ENCODE measurements around the gene RTN4R. TPM values are rescaled to one million over a fixed set of nuclear protein-coding genes. Genes with fewer than 3 reads are reported as not detected.
A peak's percentile ranks its signal among the peaks of the same experiment; 100 is the strongest.
"Not testable (repeated sequence)": the region's sequence is repeated elsewhere in the genome, so short reads cannot be mapped to it uniquely, and the experiment has no call there.

Gene RTN4R
- total RNA-seq, 1 experiment from 2014 or later = 16.3 TPM

DNA sequence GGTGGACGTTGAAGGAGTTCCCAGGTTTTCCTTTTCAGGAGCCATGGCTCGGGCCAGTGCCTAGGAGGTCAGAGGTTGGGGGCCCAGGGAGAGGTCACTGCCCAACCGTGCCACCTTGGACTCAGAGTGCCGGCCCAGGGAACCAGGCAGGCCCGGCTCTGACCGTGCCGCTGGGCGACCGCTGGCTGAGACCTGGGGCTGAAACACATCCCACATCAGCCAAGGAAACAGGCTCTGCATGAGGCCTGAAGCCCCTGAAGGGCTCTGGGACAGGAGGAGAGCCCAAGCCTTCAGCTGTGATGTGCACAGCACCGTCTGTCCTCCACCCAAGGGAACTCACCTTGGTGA is 21.9 kb upstream of the RTN4R start:
- no TSS peak for BruUV-seq (replicated peaks)
- H3K9me3 ChIP-seq (ENCODE audit: control insufficient read depth, insufficient read depth, low read depth, low read length) = no peaks in the 10 kb centered on the region
- ChIA-PET CTCF (no interaction called here), POLR2A (no interaction called here)
- H3K36me3 ChIP-seq (ENCODE audit: control insufficient read depth, insufficient read depth, low read length) = no peaks in the 10 kb centered on the region
- TF ChIP-seq SIN3A (IDR thresholded peaks at IDR 0.05; ENCODE audit: borderline replicate concordance, insufficient read depth, low read depth, low read length) (no peak), POLR2AphosphoS5 (IDR thresholded peaks at IDR 0.05; ENCODE audit: low read depth, low read length) (no peak), TCF7L2 (IDR thresholded peaks at IDR 0.05; ENCODE audit: low read depth, low read length) (no peak)
- TF ChIP-seq, protein P1, sequence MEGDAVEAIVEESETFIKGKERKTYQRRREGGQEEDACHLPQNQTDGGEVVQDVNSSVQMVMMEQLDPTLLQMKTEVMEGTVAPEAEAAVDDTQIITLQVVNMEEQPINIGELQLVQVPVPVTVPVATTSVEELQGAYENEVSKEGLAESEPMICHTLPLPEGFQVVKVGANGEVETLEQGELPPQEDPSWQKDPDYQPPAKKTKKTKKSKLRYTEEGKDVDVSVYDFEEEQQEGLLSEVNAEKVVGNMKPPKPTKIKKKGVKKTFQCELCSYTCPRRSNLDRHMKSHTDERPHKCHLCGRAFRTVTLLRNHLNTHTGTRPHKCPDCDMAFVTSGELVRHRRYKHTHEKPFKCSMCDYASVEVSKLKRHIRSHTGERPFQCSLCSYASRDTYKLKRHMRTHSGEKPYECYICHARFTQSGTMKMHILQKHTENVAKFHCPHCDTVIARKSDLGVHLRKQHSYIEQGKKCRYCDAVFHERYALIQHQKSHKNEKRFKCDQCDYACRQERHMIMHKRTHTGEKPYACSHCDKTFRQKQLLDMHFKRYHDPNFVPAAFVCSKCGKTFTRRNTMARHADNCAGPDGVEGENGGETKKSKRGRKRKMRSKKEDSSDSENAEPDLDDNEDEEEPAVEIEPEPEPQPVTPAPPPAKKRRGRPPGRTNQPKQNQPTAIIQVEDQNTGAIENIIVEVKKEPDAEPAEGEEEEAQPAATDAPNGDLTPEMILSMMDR (IDR thresholded peaks at IDR 0.05) = no peak
- TF ChIP-seq, protein P2, sequence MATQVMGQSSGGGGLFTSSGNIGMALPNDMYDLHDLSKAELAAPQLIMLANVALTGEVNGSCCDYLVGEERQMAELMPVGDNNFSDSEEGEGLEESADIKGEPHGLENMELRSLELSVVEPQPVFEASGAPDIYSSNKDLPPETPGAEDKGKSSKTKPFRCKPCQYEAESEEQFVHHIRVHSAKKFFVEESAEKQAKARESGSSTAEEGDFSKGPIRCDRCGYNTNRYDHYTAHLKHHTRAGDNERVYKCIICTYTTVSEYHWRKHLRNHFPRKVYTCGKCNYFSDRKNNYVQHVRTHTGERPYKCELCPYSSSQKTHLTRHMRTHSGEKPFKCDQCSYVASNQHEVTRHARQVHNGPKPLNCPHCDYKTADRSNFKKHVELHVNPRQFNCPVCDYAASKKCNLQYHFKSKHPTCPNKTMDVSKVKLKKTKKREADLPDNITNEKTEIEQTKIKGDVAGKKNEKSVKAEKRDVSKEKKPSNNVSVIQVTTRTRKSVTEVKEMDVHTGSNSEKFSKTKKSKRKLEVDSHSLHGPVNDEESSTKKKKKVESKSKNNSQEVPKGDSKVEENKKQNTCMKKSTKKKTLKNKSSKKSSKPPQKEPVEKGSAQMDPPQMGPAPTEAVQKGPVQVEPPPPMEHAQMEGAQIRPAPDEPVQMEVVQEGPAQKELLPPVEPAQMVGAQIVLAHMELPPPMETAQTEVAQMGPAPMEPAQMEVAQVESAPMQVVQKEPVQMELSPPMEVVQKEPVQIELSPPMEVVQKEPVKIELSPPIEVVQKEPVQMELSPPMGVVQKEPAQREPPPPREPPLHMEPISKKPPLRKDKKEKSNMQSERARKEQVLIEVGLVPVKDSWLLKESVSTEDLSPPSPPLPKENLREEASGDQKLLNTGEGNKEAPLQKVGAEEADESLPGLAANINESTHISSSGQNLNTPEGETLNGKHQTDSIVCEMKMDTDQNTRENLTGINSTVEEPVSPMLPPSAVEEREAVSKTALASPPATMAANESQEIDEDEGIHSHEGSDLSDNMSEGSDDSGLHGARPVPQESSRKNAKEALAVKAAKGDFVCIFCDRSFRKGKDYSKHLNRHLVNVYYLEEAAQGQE (IDR thresholded peaks at IDR 0.05; ENCODE audit: insufficient read depth in 1 of 2, low read depth in 2 of 2, low read length in 1 of 2) = no peak
- no peak for DNase-seq (ENCODE audit: low read depth, low spot score)
- intact Hi-C loops (cut with micrococcal nuclease; ENCODE audit: unreplicated experiment) (no loop called here), in situ Hi-C loops (cut with HindIII; ENCODE audit: low pct_unique_long_range_greater_than_20kb, low sequenced_read_pairs) (no loop called here)
- no peak overlapping the region for H3K27ac ChIP-seq (ENCODE audit: low read length)
- no peak for ATAC-seq
- no peaks in the 10 kb centered on the region for H3K4me1 ChIP-seq (ENCODE audit: control insufficient read depth, insufficient read depth, low read length)
- H3K27me3 ChIP-seq (ENCODE audit: control insufficient read depth, insufficient read depth, low read length) = no peaks in the 10 kb centered on the region
- H3K4me3 ChIP-seq (ENCODE audit: low read depth in 2 of 2, low read length in 2 of 2) = no peak overlapping the region

DNA sequence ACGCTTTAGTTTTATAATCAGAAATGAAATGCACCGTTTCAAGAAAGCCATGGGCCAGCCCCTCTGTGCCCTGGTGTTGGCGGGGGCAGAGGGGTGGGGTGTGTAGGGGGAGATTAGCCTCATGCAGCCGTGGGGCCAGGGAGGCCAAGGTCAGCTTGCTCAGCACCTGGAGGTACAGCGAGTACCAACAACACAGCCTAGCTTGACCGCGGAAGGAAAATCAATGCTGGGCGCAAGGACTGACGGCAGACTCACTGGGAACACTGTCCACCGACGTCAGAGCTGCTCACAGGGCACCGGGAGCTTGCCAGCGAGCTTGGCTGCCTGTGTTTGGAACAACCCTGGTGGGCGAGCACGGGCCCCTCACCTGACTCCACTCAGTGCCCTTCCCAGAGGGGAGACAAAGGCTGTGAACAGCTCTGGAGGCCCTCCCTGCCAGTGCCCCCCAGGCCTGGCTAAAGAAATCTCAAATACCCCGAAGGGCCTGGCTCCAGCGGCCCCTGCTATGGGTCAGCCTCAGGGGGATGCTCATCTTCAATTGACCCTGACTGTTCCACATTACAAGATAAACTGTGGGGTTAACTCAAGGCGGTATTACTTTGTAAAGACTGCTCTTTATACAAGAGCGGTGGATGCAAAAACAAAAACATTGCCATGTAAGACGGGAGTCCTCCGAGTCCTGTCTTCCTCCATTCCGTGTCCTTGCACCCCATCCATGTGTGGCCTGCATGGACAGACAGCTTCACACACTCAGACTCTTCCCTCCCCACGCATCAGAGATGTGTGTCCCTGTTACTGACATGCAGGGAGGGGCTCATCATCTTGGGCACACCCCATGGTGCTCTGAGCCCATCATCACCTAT is 21.3 kb upstream of the RTN4R start:
- DNase-seq (ENCODE audit: low read depth, low spot score); H3K27ac ChIP-seq (ENCODE audit: low read length); H3K4me3 ChIP-seq (ENCODE audit: low read depth in 2 of 2, low read length in 2 of 2); ATAC-seq; BruUV-seq (replicated peaks); H3K27me3 ChIP-seq (ENCODE audit: control insufficient read depth, insufficient read depth, low read length); in situ Hi-C loops (cut with HindIII; ENCODE audit: low pct_unique_long_range_greater_than_20kb, low sequenced_read_pairs); H3K36me3 ChIP-seq (ENCODE audit: control insufficient read depth, insufficient read depth, low read length); CTCF ChIA-PET; H3K4me1 ChIP-seq (ENCODE audit: control insufficient read depth, insufficient read depth, low read length); POLR2A ChIA-PET; intact Hi-C loops (cut with micrococcal nuclease; ENCODE audit: unreplicated experiment); H3K9me3 ChIP-seq (ENCODE audit: control insufficient read depth, insufficient read depth, low read depth, low read length): not testable (repeated sequence)

DNA sequence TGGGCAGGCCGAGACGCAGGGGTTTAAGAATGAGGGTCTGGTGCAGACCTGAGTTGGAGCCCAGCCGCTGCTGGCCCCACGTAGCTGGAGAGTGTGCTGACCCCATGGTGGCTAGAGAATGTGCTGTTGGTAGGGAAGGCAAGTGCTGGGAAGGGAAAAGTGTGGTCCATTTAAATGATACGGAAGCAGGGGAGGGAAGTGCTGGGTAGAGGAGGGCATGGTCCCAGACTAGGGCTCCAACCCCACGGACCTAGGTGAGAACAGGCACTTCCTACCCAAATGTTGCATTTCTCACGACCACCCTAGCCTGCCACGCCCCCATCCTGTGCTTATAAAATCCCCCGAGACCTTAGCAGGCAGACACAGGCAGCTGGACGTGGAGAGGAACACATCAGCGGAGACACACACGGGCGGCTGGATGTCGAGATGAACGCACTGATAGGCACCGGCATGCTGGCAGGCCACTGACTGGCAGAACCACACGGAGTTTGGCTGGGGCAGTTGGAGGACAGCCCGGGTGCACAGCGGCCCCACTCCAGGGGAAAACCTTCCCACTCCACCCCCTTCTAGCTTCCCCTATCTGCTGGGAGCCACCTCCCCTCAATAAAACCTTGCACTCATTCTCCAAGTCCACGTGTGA is 18.8 kb upstream of the RTN4R start:
- ATAC-seq; in situ Hi-C loops (cut with HindIII; ENCODE audit: low pct_unique_long_range_greater_than_20kb, low sequenced_read_pairs); DNase-seq (ENCODE audit: low read depth, low spot score); H3K9me3 ChIP-seq (ENCODE audit: control insufficient read depth, insufficient read depth, low read depth, low read length); CTCF ChIA-PET; POLR2A ChIA-PET; H3K36me3 ChIP-seq (ENCODE audit: control insufficient read depth, insufficient read depth, low read length); BruUV-seq (replicated peaks); intact Hi-C loops (cut with micrococcal nuclease; ENCODE audit: unreplicated experiment); H3K4me1 ChIP-seq (ENCODE audit: control insufficient read depth, insufficient read depth, low read length); H3K4me3 ChIP-seq (ENCODE audit: low read depth in 2 of 2, low read length in 2 of 2); H3K27me3 ChIP-seq (ENCODE audit: control insufficient read depth, insufficient read depth, low read length); H3K27ac ChIP-seq (ENCODE audit: low read length): not testable (repeated sequence)

DNA sequence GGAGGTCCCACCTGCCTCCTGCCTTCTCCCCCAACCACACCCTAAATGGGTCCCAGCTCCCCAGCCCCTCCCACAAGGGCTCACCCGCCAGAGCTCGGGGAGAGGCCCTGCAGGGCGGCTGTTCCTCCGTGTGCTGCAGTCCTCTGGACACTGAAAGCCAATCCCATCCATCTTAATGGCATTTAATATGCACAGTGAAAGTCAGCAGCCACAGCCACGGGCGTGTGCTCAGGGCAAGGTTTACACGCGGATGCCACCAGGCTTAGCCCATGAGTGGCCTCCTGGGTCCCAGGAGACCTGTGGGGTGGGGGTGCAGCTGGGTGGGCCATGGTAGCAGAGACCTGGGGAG is 18.2 kb upstream of the RTN4R start:
- H3K4me3 ChIP-seq (ENCODE audit: low read depth in 2 of 2, low read length in 2 of 2); in situ Hi-C loops (cut with HindIII; ENCODE audit: low pct_unique_long_range_greater_than_20kb, low sequenced_read_pairs); CTCF ChIA-PET; H3K9me3 ChIP-seq (ENCODE audit: control insufficient read depth, insufficient read depth, low read depth, low read length); H3K27ac ChIP-seq (ENCODE audit: low read length); BruUV-seq (replicated peaks); H3K4me1 ChIP-seq (ENCODE audit: control insufficient read depth, insufficient read depth, low read length); H3K27me3 ChIP-seq (ENCODE audit: control insufficient read depth, insufficient read depth, low read length); intact Hi-C loops (cut with micrococcal nuclease; ENCODE audit: unreplicated experiment); DNase-seq (ENCODE audit: low read depth, low spot score); H3K36me3 ChIP-seq (ENCODE audit: control insufficient read depth, insufficient read depth, low read length); POLR2A ChIA-PET: not testable (repeated sequence)
- peak; percentile 15; the same call in 1 of the 2 replicates for ATAC-seq

Measured in Panc1 (cell line).